Measurements from ENCODE around the gene DMWD.
A peak's percentile ranks its signal among the peaks of the same experiment; 100 is the strongest.

The DMWD gene, protein sequence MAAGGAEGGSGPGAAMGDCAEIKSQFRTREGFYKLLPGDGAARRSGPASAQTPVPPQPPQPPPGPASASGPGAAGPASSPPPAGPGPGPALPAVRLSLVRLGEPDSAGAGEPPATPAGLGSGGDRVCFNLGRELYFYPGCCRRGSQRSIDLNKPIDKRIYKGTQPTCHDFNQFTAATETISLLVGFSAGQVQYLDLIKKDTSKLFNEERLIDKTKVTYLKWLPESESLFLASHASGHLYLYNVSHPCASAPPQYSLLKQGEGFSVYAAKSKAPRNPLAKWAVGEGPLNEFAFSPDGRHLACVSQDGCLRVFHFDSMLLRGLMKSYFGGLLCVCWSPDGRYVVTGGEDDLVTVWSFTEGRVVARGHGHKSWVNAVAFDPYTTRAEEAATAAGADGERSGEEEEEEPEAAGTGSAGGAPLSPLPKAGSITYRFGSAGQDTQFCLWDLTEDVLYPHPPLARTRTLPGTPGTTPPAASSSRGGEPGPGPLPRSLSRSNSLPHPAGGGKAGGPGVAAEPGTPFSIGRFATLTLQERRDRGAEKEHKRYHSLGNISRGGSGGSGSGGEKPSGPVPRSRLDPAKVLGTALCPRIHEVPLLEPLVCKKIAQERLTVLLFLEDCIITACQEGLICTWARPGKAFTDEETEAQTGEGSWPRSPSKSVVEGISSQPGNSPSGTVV

DNA sequence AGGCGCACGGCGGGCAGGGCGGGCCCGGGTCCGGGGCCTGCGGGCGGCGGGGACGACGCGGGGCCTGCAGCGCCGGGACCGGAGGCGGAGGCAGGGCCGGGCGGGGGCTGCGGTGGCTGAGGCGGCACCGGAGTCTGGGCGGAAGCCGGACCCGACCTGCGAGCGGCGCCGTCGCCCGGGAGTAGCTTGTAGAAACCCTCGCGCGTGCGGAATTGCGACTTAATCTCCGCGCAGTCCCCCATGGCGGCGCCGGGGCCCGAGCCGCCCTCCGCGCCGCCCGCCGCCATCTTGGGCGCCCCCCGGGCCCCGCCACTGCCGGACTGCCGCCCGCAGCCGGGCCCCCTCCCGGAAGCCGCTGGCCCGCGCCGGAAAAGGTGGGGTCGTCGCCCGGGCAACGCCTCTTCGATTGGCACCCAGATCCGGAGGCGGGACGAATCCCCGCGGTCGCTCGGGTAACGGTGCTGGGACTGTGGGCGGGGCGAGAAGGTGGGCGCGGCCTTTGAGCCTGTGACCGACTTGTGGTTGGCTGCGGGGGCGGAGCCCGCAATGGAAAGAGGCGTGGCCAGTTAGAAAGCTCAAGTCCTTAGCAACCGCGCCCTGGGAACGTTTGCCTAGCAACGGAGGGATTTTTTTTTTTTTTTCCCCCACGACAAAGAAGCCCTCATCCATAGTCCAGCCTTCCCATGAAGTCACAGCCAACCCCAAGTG lies at the start of gene DMWD:
DMWD (minus strand) TSS at position 376 of the 708 bp plus-strand sequence; CDS start at position 287, 89 bp downstream.
- peak; percentile 97 for DNase-seq (ENCODE audit: low spot score)

DNA sequence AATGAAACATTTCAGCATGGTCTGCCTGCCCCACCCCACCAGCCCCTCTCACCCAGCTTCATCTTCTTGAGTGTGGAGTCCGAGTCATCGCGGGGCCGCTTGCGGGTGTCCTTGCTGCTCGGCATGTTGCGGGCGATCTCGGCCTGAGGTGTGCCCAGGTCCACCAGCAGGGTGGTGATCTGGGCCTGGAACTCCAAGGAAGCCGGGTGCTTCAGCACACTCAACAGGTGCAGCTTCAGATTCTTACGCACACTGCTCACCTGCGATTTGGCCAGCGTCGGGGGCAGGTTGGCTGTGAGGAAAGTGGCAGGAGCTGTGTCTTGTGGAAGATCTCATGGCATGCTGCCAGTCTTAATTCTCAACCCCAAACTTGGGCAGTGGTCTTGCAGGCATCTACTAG lies 49.6 kb upstream of the DMWD start:
- DNase-seq (ENCODE audit: low spot score) = no peak

- DNase-seq (ENCODE audit: low spot score) = no peak
Measured at GRCh38 chr19:45834970-45835369, 42.3 kb upstream of the DMWD start.

- no peak for DNase-seq (ENCODE audit: low spot score)
Measured at GRCh38 chr19:45828945-45829344, 36.3 kb upstream of the DMWD start.

GRCh38 chr19:45828523-45828922 lies 35.9 kb upstream of the DMWD start:
- DNase-seq (ENCODE audit: low spot score) = no peak

- DNase-seq (ENCODE audit: low spot score) = no peak
Measured at GRCh38 chr19:45827459-45828093, 34.9 kb upstream of the DMWD start.

- no peak for DNase-seq (ENCODE audit: low spot score)
Measured at GRCh38 chr19:45826934-45827333, 34.3 kb upstream of the DMWD start.

- no peak for DNase-seq (ENCODE audit: low spot score)
Measured at GRCh38 chr19:45825917-45826893, 33.6 kb upstream of the DMWD start.

DNA sequence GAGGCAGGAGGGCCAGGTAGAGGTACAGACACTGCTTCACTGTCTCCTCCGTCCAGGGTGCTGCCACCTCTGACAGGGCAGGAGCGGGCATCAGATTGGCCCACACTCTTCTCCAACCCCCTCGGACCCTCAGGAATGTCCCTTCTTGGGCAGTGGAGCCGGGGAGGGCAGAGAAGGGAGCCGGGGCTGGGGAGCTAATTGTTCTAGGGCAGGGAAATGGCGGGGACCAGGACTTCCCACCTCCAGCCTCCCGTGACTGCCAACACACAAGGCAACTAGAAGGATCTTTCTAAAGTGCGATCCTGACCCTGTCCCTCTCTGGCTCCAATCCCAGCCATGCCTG lies 32.6 kb upstream of the DMWD start:
- DNase-seq (ENCODE audit: low spot score) = no peak

DNA sequence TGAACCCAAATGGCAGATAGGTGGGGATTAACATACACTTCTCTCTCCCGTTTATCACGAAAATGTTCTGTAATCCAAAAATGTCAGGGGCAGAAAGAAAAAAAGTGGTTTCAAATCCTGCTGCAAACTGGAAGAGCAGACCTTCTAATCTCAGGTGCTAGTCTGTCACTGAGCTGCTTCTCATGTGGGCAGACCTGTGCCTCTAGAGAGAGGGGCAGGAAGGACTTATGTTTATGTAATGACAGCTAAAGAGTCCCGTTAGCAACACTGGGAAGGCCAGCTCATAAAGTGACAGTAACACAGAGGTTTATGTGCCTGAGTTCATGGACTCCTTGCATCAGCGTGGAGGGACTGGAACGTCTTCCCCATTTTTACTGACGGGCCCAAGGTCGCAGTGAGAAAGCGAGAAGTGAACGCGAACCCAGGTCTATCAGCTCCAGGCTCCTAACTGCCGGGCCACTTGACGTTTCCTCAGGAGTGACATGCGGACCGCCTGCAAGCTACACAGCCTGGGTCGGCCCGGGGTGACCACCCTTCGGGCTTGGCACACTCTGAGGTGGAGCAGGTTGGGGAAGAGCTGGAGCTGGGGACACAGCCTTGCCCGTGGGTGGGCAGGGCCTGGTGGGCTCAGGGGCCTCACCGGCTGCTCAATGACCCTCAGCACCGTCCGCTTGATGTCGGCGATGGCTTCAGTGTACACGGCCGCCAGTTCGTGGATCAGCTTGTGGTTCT lies 32.1 kb upstream of the DMWD start:
- DNase-seq (ENCODE audit: low spot score) = no peak

- no peak for DNase-seq (ENCODE audit: low spot score)
Measured at GRCh38 chr19:45824041-45824471, 31.4 kb upstream of the DMWD start.

DNA sequence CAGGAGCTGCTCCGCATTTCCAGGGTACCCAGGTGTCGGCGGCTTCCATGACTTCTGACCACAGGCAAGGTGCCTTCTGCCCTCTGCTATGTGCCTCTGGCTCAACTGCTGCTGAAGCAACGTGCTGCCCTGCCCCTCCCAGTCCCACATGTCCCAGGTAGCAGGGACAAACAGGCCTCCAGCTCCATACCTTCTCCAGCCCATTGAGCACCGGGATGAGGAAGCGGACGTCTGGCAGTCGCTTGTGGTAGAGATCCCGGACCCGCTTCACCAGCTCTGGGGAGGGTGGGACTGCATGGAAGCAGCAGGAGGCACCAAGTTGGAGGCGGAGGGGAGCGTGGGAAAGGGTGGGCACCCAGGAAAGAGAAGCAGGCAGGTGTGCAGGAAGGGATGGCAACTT lies 30.5 kb upstream of the DMWD start:
- DNase-seq (ENCODE audit: low spot score) = no peak

DNA sequence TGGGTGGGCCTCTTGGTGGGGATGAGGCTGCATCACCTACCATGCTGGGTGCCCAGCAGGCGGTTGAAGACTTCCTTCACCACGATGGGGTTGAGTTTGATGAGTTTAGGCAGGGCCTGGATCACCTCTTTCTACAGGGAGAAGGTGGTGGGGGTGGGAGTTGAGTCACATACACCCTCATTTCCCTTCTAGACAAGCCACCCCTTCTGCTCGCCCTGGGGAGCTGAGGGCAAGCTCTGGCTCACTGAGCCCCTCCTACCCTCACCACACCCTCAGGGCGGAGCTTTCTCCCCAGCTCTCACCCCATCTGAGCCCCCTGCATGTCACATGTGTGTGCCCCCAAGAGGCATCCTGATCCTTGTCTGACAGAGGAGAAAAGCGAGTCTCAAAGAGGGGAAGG lies 30.1 kb upstream of the DMWD start:
- DNase-seq (ENCODE audit: low spot score) = no peak

- DNase-seq (ENCODE audit: low spot score) = no peak
Measured at GRCh38 chr19:45821570-45821969, 28.9 kb upstream of the DMWD start.

DNA sequence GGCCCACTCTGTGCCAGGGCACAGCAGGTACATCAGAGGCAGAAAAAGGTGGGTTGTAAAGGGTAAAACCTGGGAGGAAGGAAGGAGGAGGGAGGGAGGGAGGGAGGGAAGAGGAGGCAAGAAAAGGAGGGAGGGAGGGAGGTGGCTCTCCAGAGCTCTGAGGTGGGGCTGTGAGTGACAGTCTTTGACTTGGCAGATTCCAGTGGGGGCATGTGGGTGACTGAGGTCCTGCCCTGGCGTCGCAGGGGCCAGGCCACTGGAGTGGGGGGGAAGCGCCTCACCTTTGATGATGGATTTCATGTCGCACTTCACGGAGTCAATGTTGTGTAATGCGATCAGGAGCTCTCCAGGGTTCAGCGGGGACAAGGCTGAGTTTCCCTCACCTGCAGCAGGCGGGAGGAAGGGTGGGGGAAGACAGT lies 28.5 kb upstream of the DMWD start:
- DNase-seq (ENCODE audit: low spot score) = no peak

DNA sequence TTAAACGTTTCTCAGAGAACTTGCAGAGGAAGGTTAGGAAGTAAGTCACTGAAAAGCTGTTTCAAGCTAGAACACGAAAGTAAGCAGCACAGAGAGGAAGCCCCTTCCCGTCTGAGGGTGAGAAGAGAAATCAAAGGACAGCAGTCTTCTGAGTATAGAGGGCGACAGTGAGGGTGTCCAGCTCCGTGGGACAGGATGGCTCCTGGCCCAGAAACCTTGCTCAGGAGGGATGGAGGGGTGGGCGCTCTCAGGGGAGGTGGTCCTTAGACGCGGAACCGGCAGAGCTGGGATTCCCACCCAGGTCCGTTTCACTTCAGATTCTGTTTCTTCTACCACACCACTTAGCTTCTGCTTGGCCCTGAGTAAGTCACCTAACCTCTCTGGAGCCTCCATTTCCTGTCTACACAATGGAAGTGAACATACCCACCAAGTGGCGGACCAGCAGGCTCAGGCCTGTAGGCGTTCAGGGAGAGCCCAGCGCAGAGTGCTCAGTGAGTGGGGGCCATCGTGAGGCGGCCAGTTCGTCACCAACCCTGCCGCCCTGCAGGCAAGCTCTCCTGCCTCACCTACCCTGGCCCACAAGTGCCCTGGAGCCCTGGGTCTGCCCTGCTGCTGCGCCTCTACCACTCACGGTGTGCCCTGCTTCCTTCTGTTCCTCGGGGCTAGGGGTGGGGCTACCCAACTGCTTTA lies 27.9 kb upstream of the DMWD start:
- DNase-seq (ENCODE audit: low spot score) = no peak

DNA sequence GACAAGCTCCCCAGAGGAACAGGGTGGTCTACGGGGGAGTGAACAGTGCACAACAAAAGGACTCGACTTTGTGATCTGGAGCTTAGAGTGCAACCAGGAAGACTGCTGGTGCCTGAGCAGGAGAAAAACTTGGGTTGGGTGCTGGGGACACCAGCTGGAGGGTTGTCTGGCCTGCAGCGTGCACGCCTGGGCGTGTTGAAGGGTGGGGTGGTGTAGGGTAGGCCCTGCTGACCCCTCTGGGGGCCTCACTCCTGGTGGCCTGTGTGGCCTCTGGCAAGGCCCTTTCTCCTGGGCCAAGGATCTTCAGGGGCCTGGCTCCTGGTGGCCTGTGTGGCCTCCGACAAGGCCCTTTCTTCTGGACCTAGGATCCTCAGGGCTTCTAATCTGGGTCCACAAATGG lies 27.1 kb upstream of the DMWD start:
- DNase-seq (ENCODE audit: low spot score) = no peak

- DNase-seq (ENCODE audit: low spot score) = no peak
Measured at GRCh38 chr19:45817725-45818301, 25.2 kb upstream of the DMWD start.

GRCh38 chr19:45817010-45817724 lies 24.5 kb upstream of the DMWD start:
- peak; percentile 95 for DNase-seq (ENCODE audit: low spot score)

Measured in COLO829 (cell line).